ENCODE results near the gene WNT3.
"Not testable (repeated sequence)": the region's sequence is repeated elsewhere in the genome, so short reads cannot be mapped to it uniquely, and the experiment has no call there.

The WNT3 gene

DNA sequence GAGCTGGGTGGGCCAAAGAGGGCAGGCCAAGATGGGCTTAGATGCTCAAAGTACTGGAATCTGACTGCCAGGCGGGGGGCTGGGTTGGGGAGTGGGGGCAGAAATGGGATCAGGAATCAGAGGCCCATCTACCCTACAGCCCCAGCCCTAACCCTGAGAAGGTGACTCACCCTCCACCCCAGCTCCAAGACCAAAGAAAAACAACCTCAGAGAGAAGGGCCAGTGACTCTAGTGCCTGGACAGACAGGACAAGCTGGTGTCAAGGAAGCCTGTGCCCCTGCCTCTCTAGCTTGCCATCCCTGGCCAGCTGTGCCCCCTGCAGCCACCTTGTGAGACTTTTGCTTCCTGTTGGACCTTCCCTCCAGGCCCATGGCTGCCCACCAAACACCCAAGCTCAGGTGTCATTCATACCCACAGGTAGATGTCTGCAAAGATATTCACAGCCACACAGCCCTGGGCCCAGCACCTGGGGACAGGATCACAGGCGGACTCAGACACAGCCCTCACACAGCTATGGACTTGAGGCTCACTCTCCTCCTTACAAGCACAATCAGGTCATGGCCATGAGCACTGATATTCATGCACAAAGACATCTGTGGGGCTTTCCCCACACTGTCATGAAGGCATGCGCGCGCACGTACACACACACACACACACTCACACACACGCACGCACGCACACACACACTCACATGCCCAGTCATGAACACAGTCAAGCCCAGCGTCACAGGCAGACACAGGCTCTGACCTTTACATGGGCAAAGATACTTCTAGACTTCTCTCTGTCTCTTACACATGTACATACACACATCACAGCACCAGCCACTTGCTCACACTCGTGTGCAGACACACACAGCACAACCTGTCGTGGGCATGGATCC, 2.8 kb downstream of the WNT3 start:
- no peak for DNase-seq (ENCODE audit: insufficient read length, low spot score)
- no peak for FAIRE-seq

DNA sequence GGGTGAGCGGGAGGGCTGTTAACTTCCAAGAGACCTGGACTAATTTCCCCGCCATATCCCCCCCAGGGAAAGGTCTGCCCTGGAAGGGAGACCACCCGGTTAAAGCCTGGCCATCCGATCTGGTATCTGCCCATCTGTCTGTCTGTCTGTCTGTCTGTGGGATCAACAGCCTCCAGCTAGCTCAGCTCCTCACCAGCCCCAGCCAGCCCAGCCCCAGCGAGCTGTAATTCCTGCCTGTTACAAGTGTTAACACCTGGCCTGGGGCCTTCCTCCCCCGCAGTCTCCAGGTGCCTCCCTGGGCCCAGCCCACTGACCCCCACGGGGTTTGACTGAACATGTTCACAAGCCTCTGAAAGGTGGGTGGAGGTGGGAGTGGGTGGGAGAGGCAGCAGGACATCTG, 4.0 kb downstream of the WNT3 start:
- FAIRE-seq (no peak), DNase-seq (ENCODE audit: insufficient read length, low spot score) (no peak)

DNA sequence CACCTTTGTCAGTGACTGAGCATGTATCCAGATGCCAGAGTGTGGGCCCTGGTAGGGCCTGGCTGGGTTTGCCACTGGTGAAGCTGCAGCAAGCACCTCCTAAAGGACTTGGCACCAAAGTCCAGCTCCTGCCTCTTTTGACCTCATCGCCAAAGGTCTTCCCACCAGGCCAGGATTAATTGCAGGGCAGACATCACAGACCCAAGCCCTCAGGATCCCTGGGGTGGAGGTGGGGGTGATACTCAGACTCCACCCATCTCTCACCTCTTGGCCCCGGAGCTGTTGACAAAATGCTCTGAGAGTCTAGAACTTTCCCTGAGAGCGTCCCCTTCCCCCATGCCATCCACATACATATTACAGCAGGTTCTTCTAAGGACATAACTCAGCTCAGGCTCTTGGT, 4.6 kb downstream of the WNT3 start:
- DNase-seq (ENCODE audit: insufficient read length, low spot score) (no peak), FAIRE-seq (no peak)

DNA sequence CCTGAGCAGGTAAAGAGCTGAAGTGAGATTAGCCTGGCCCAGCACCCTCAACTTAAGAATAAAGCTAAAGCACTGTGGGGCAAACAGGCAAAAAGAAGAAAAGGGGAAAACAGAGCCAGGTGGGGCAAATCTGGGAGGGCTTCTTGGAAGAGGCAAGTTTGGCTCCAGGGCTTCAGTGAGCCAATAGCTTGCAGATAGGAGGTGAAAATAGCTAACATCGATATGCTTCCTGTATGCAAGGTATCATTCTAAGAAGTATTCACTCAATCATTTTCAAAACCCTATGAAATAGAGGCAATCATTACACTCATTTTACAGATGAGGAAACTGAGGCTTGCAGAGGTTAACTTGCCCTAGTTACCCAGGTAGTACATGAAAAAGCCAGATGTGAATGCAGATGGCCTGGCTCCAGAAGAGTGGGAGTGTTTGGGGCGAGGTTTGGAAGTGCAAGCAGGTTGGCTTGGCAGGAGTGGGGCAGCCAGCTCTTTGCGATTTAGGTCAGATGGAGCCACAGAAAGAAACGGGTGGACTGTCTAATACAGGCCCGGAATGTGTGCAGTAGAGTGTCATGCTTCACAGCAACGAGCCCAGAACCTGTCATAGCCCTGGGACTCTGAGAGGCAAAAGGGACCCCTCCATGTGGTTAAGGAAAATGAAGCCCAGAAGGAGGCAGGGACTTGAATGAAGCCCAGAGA, 5.7 kb downstream of the WNT3 start:
- DNase-seq (ENCODE audit: insufficient read length, low spot score): no peak
- no peak for FAIRE-seq

DNA sequence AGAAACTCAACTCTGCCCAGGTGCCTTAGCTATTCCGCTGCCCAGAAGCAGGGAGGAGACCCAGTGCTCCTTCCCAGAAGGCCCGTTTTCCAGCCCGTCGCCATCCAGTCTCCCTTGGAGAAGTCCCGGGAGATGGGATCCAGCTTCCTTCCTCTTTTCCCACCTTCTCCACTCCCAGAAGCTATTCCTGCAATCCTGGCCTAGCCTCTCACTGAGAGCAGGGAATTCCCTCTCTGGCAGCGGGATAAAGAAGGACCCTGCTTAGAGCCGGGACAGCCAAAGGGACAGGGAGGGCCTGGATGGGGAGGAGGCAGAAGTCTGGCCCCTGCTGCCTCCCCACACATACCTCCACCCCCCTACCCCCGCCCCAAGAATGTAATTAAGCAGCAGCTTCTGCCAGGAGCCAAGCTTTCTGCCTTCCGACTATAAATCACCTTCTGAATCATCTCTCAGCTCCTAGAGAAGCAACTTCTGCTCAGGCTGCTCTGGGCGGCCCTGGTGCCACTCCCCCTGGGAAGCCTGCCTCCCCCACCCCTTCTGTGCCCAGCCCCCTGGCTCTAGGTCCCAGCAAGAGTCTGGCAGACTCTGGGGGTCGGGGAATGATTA, 6.4 kb downstream of the WNT3 start:
- no peak for DNase-seq (ENCODE audit: insufficient read length, low spot score)
- no peak for FAIRE-seq

DNA sequence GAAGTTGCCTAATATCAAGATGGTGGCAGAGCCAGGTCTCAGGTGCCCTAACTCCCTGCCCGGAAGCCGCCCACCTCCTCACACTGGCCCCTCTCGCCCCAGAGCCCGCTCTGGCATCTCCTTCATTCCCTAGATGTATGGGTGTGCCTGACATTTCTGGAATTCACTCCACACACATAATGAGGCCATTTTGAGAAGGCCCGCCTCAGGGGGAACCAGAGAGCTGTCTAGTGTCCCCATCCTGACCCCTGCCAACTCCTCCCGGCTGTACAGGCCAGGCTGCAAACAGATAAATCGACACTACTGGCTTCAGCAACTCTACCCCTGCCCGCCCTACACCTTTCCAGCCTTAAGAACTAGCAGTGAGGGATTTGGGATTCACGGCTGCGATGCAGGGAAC, 7.7 kb downstream of the WNT3 start:
- FAIRE-seq (no peak), DNase-seq (ENCODE audit: insufficient read length, low spot score) (no peak)

DNA sequence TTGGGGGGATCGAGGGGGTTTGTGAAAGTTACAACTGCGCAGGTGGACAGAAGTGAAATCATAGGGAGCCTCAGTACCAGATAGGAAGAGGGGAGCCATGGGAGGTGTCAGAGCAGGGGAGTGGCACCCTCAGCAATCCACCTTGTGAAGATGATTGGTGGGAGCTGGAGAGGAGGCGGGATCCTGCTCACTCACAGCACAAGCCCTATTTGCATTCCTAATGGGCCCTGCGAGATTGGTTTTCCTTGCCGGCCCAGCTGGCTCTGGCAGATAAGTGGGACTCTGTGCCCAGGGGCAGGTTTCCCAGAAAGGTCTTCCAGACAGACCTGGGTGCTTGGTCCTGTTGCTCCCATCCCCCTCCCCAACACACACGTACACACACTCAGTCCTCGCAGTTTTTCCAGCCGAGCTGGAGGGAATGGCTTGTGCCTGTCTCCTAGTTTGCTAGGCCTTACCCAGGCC, 9.4 kb downstream of the WNT3 start:
- no peak for FAIRE-seq
- no peak for DNase-seq (ENCODE audit: insufficient read length, low spot score)

DNA sequence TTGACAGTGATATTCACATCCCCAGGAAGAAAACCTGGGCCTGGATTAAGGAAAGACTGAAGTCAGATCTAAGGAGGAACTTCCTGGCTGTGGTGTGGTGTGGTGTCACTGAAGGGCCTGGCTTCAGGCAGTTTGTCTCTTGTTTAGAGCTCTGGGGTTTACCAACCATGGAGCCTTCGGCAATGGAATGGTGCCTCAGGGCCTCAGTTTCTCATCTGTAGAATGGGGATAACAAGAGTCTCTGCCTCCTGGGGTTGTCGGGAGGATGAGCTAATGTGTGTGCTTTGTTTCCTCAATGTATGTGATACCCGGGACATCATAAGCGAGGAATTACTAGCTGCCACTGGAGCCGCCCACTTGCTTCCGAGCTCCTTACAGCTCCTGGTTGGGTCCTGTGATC, 12.7 kb downstream of the WNT3 start:
- DNase-seq (ENCODE audit: insufficient read length, low spot score) (no peak), FAIRE-seq (no peak)

DNA sequence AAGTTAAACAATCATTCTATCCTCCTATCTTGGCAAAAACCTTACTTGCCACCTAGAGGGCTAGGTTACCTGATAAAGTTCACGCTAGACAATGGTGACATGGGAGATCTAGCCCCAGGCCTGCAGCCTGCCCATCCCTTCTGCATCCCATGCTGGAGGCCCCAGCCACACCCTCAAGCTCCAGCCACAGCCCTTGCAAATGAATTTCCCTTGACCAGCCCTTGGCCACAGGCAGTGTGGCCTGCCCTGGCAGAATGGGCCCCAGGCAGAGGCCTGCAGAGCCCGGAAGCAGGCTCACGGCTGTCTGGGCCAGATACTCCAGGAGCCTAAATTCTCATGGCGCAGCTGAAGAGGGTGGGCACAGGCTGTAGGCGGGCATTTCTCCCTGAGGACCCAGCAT, 14.9 kb downstream of the WNT3 start:
- FAIRE-seq: no peak
- no peak for DNase-seq (ENCODE audit: insufficient read length, low spot score)

DNA sequence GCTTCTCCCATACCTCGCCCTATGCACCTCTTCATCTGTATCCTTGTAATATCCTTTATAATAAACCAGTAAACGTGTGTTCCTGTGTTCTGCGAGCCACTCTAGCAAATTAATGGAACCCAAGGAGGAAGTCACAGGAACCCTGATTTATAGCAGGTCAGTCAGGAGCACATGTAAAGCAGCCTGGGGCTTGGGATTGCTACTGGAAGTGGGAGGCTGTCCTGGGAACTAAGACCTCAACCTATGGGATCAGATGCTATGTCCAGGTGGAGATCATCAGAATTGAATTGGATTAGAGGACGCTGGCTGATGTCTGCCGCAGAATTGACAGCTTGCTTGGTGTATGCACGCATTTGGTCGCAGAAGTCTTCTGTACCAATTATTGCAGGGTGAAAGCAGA, 15.7 kb downstream of the WNT3 start:
- DNase-seq (ENCODE audit: insufficient read length, low spot score) (no peak), FAIRE-seq (no peak)

DNA sequence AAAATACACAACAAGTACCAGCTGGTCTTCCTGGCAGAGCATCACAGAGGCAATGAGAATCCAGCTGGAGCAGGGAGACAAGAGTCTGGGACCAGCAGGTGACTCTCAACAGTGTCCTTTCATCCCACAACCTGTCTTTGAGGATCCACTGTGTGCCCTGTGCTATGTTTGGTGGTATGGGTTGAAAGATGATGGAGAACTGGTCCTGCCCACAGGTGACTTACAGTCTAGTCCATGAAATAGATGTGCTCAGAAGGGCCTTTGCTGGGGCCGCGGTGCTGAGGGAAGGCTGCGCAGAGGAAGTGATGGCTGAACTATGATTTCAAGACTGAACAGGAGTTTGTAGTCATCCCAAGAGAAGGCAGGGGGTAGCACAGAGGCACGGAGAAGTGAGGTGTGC, 17.9 kb downstream of the WNT3 start:
- no peak for FAIRE-seq
- DNase-seq (ENCODE audit: insufficient read length, low spot score): no peak

DNA sequence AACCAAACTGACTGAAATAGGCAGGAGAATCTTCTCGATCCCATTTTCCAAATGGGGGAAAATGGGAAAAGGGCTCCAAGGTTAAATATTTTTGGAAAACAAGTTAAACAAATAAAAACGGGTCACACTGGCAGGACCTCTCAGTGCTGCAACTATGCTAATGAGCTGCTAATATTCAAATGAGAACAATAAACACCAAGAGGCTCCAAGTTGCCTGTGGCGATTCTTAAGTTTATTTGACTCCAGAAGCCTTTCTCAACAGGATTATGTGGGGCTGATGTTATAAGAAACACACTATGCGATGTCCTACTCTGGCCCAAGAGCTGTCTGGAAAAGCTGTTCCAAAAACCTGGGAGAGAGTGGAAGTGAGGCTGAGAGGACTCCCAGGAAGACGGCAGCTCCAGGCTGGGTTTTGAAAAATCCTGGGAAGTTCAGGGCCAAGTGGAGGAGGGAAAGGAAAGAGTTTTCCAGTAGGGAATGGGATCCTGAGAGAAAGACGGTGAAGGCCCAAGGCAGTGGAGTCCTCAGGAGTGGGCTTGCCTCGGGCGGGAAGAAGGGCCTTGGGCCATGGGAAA, 21.4 kb downstream of the WNT3 start:
- no peak for FAIRE-seq
- DNase-seq (ENCODE audit: insufficient read length, low spot score): no peak

DNA sequence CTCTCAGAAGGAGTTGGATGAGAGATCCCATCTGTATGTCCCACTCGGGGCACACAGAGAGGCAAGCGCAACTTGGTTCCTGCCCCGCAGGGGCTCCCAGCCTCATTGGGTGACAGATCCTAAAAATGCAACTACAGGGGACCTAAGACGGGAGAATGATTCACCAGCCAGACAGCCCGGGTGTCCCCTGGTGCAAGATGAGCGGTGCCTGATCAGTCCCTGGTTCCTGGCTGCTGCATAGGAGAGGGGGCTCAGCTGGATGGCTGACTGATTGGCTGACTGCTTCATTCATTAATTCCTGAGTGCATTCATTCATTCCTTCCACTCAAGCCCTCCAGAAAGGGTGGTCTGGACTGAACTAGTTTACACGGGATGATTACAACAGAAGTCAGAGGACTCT, 22.0 kb downstream of the WNT3 start:
- no peak for DNase-seq (ENCODE audit: insufficient read length, low spot score)
- FAIRE-seq: no peak

DNA sequence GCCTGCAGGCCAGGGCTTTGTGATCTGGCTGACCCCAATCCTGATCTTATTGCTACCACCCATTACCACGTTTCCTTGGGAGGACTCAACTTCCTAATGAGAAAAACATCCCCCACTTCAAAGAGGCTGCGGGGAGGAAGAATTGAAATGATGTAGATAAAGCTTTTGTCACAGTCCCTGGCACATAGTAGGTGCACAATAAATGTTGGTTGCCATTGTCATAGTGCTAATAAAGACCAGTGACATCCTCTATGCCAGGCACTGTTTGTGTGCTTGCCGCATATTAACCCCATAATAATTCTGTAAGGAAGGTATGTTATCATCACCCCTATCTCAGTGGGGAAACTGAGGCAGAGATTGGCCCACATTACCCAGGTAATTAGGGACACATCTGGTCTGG, 22.4 kb downstream of the WNT3 start:
- no peak for FAIRE-seq
- no peak for DNase-seq (ENCODE audit: insufficient read length, low spot score)

DNA sequence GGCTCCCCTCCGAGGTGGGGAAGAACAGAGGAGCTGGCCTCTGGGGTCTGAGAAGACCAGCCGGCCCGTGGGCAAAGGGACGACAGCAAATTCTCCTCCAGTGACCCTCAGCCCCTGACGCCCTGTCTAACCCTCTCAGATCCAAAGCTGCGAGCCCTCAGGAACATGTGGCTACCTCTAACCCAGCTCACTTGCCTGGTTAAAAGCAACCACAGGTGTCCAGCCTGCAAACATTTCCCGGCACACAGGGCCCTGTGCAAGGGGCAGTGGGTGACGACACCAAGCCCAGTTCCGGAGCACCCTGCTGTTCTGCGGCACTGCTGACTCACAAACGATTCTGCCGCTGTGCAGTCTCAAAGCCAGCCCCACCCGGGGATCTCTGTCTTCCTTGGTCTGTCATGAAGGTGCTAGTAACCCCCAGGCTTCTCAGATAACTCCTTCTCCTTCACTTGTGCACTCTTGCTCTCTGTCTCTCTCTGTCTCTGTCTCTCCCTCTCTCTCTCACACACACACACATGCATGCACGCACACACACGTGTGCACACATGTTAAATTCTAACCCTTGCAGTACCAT, 23.0 kb downstream of the WNT3 start:
- DNase-seq (ENCODE audit: insufficient read length, low spot score) (no peak), FAIRE-seq (no peak)

DNA sequence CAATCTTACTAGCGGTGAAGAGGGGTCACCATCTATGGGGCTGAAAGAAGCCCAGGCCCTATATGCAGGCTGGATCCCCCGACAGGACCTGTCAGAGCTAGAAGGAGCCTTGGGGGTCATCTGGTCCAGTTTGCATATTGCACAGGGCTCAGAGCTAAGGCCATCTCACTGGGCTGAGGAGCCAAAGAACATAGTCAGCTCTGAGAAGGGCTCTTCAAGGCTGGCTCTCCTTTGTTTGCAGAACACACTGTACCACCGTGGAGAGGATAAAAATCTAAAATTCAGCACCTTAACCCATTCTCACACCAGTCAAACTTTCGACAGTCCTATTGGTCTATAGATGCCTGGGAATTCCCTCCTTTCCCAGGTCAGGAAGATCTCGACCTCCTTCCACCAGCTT, 24.2 kb downstream of the WNT3 start:
- FAIRE-seq: no peak
- no peak for DNase-seq (ENCODE audit: insufficient read length, low spot score)

DNA sequence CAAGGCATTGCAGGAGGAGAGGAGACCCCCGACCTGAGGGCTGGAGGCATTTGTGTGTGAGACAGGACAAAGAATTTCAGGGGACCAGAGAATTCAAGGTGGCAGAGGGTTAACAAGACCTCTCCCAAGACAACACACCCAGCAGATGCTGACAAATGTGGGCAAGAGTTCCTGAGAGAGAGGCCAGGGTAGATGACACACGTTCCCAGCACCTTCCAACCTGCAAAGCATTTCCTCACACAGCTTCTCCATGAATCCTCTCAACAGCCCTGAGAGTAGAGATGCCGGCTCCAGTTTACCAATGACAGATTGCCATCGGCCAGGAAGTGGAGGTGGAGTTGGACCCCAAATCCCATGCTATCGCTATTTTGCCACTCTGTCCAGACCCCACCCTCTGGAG, 25.0 kb downstream of the WNT3 start:
- DNase-seq (ENCODE audit: insufficient read length, low spot score): no peak
- FAIRE-seq: no peak

DNA sequence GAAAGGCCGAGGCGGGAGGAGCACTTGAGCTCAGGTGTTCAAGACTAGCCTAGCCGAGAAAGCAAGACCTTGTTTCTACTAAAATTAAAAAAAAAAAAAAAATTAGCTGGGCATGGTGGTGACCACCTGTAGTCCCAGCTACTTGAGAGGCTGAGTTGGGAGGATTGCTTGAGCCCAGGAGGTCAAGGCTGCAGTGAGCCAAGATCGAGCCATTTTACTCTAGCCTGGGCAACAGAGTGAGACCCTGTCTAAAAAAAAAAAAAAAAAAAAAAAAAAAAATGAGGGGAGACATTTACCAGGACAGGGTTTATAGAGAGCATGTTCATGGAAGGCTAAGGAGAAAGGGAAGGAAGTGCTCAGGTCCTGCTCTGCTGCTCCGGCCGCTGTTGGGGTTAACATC, 25.5 kb downstream of the WNT3 start:
- not testable (repeated sequence) for FAIRE-seq

DNA sequence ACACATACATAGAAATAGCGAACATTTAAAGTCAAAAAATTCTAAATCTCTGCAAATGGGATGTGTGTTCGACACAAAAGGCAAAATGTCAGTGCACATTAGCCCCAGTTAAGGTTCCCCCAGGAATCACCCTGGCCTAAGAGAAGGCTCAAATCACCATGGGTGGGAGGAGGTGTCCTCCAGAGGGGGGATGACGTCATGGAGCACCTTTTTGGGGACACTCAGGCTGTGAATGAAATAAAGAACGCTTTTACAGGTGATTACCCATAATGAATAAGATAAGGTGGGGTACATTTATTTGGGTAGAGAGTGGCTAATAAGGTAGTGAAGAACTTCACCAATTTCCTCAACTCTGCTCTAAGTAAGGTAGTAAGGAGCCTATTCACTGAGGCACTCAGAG, 26.4 kb downstream of the WNT3 start:
- FAIRE-seq (no peak), DNase-seq (ENCODE audit: insufficient read length, low spot score) (no peak)

More for the DNA sequence above, 25.5 kb downstream of the WNT3 start:
- not testable (repeated sequence) for DNase-seq (ENCODE audit: insufficient read length, low spot score)

DNA sequence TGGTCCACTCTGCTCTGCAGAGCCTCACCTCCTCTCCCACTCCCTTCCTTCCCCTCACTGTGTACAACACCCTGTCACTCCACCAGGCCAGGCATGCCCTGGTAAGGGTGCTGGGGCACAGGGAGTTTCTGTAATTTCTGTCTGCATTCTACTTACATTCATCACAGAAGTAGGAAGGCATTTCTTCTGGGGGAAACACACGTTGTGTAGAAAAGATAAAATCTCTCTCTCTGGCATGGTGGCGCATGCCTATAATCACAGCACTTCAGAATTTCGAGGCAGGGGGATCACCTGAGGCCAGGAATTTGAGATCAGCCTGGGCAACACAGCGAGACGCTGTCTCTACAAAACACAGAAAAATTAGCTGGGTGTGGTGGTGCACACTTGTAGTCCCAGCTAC, 27.0 kb downstream of the WNT3 start:
- no peak for FAIRE-seq
- no peak for DNase-seq (ENCODE audit: insufficient read length, low spot score)

DNA sequence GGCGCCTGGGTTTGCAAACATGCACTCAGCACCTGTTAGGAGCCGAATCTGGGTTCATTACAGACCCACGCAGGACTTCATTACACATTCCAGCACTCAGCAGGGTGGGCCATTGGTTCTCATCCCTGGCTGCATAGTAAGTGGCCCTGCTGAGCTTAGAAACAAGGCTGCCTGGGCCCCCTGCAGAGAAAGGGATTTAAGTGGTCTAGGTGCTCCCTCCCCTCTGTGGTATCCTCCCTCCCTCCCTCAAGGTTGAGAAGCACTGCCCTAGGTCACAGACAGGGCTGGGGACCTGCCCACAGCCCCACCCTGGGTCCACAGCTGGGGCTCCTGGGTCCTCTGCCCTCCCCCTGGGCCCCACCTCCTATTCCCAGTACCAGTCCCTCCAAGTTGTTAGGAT, 28.3 kb downstream of the WNT3 start:
- no peak for FAIRE-seq

More for the DNA sequence above, 28.3 kb downstream of the WNT3 start:
- no peak for DNase-seq (ENCODE audit: insufficient read length, low spot score)
